ENCODE results near the gene UBXN6. TPM values are rescaled to one million over a fixed set of nuclear protein-coding genes. Genes with fewer than 3 reads are reported as not detected.

Gene UBXN6
- total RNA-seq, 1 donor from 2014 or later, result 169 TPM

DNA sequence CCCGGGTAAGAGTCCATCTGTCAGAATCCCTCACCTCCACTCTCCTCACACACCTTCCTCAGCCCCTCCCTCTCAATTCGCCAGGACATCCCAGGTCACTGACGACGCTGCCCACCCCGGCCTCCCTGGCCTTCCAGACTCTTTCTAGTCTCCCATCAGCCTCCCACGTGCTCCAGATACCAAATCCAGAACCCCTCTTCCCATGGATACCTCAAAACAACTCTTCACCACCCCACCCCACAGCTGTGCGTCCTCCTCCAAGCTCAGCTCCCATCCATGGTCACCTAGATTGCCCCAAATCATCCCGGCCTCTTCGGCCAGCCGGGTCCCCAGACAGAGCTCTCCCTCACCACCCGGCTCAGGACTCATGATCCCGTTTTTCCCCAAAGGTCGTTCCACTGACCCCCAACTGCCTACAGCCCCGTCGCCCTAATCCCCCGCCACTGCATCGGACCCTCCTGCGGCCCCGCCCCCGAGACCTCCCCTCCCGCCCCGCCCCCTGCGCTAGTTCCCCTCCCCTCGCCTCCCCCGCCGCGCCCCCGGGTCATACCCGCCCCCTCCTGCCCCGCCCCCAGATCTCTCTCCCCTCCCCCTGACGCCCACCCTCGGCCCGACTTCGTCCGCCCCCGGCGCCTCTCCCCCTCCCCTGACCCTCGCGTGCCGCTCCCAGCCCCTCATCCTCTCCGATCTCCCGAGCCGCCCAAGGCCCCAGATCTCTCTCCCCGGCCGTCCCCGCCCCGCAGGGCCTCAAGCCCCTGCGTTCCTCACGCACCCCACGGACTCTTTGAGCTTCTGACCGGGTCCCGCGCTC lies 546 bp downstream of the UBXN6 start:
- DNase-seq (ENCODE audit: low spot score), result peak; percentile 87

DNA sequence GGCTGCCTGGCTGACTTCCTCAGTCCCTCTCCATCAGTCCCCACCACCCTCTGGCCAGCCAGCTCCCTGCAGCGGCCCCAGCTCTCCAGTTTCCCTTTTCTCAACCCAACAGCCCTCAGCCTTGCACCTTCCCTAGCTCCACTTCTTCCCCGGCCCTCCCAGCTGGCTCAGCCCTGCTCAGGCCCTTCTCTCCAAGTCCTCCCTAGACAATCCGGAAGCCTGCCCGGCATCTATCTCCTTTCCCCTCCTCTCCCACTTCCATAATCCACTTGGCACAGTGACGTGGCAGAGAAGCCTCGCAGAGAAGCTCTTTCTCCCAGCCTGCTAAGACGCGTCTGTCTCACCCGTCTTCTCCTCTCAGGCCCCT lies 1.1 kb downstream of the UBXN6 start:
- peak; percentile 95 for DNase-seq (ENCODE audit: low spot score)

DNA sequence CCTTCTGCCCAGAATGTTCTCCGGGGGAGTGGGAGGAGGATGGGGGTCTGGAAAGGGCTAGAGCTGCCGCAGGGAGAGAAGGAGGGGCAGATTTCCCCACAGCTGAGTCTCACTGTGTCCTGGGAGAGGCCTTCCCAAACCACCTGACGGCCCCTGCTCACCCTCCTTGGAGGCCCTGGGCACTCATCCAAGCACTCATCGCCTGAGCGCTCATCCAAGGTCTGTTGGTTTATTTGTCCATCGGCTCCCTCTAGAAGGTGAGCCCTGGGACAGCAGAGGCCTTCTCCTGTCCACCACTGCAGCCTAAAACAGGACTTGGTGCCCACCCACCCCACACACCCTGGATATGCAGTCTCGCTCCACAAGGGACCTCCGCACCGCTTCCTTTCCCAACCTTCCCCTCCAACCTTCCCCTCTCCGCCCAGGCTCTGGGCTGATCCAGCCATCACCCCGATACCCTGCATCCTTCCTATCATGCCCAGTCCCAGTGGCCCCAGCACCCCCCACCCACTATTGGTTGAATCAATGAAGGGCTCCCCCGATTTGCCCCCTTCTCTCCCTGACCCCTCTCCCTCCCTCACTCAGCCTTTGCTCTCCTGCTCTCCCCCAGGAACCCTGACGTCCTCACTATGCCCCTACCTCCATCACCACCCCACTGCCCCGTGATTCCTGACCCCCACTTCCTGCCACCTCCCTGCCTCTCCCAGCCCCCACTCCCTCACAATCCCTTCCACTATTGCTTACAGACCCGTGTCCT lies 1.7 kb downstream of the UBXN6 start:
- peak; percentile 86 for DNase-seq (ENCODE audit: low spot score)

DNA sequence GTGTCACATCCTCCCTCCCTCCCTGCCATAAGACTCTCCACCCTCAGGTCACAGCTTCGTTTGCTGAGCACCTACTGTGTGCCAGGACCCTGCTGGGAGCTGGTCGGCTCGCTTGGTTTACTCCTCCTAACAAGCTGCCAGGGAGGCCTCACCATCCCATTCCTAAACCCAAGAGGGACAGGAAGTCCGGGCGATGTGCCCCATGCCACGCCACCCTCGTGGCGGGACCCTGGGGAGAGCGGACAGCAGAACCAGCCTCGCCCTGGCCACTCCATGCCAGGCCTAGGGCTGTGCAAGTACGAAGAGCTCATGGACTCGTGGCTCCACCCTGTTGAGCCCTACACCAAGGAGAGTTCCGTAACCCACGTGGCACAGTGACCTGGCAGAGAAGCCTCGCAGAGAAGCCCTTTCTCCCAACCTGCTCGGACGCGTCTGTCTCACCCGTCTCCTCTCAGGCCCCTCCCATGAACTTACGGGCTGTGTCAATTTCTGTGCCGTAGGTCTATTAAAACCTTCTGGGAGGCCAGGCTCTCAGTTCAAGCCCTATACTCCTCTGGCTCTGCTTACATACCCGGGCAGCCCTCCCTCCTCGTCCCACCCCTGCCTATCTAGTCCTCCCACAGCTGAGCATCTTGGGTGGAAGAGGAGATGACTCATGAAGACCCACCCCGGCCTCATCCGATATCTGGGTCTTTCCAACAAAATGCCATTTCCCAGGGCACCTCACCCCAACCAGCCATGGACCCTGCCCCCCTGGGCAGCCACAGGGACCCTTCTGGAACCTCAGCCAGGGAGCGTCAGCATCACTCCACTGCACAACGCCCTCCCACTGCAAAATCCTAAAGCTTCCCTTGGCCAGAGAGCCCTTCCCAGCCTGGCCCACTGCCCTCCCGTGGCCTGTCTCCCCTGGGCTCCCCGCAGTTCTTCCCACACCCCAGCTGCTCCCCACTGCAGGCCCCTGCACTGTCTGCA lies 2.6 kb downstream of the UBXN6 start:
- peak; percentile 94 for DNase-seq (ENCODE audit: low spot score)

- DNase-seq (ENCODE audit: low spot score), result no peak
These were observed 4.1 kb downstream of the UBXN6 start for GRCh38 chr19:4453232-4454179.

DNA sequence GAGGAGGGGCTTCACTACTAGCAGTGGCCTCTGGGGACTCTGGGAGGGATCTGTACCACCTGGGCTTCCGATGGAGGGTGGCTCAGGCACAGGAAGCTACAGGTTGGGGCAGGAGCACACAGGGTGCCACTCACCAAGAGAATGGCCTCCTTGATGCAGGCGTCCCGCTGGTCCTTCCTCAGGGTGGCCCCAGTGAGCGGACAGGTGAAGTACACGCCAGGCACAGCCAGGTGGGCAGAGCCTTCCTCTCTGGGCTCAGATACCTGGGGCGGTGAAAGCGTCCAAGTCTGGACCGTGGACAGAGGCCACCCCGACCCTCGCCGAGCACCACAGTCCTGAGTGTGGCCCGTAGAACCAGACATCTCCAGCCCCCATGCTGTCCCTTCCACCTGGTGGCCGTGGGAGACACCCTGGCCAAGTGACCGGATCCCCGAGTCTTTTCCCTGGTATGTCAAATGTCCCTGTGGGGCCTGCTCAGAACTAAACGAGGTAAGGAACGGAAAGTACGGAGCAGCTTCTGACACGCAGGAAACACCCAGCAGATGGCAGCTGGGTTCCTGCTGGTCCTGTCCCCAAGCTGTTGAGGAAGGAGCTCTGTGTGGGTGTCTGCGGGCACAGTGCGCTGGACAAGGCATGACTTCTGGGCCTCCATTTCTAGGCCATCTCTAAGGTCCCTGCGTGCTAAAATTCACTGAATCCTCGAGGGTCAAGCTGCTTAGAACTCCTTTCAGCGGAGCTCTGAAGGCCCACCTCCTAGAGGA lies 5.2 kb downstream of the UBXN6 start:
- DNase-seq (ENCODE audit: low spot score), result no peak

DNA sequence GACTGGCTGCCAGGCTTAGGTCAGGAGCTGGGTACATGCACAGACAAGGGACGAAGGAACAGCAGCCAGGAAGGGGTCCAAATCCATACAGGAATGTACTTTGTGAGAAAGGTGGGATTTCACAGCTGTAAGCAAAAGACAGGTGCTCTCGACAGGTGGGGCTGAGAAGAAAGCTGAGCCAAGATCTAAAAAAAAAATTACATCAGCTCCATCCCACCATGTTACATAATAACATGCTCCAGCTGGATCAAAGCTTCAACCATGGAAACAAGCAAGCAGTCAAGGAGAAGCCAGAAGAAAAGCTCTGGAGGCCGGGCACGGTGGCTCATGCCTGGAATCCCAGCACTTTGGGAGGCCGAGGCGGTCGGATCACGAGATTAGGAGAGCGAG lies 8.0 kb downstream of the UBXN6 start:
- no peak for DNase-seq (ENCODE audit: low spot score)

- DNase-seq (ENCODE audit: low spot score), result no peak
These were observed 8.5 kb downstream of the UBXN6 start for GRCh38 chr19:4449022-4449638.

GRCh38 chr19:4448147-4448985 lies 9.2 kb downstream of the UBXN6 start:
- DNase-seq (ENCODE audit: low spot score), result no peak

DNA sequence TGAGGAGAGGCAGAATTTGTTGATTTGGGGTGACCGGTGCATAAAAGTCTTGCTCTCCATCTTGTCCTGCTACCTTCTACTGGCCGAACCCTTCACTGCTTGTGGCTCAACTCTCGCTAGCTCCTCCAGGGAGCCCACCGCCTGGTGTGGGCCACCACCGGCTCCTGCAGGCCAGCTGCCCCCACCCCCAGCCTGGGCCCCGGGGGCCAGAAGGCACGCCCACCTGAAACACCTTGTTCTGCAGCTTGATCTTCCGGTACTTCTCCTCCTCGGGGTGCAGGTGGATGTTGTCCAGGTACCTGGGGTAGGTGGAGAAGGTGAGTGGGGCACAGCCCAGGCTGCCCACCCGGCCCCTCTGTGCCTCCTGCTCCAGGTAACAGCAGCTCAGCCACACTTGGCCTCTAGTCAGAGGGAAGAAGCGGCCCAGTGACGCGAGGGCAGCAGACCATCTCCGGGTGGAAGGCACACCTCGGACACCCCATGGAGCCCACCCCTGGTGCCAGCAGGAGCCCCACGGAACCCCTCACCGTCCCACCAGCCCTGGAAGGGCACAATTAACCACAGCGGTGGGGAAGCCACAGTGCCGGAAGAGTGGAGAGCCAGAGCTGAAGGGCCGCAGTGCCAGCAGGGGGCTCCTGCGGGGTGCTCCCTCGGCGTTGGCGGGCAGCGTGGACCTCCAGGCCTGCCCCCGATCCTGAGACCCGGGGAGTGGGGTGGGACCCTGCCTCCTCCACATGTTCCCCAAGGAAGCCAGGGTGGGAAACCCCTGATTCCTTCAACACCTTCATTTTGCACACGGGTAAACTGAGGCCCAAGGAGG lies 10.1 kb downstream of the UBXN6 start:
- no peak for DNase-seq (ENCODE audit: low spot score)

- DNase-seq (ENCODE audit: low spot score), result no peak
These were observed 10.8 kb downstream of the UBXN6 start for GRCh38 chr19:4446704-4447200.

- no peak for DNase-seq (ENCODE audit: low spot score)
These were observed 11.5 kb downstream of the UBXN6 start for GRCh38 chr19:4445963-4446703.

DNA sequence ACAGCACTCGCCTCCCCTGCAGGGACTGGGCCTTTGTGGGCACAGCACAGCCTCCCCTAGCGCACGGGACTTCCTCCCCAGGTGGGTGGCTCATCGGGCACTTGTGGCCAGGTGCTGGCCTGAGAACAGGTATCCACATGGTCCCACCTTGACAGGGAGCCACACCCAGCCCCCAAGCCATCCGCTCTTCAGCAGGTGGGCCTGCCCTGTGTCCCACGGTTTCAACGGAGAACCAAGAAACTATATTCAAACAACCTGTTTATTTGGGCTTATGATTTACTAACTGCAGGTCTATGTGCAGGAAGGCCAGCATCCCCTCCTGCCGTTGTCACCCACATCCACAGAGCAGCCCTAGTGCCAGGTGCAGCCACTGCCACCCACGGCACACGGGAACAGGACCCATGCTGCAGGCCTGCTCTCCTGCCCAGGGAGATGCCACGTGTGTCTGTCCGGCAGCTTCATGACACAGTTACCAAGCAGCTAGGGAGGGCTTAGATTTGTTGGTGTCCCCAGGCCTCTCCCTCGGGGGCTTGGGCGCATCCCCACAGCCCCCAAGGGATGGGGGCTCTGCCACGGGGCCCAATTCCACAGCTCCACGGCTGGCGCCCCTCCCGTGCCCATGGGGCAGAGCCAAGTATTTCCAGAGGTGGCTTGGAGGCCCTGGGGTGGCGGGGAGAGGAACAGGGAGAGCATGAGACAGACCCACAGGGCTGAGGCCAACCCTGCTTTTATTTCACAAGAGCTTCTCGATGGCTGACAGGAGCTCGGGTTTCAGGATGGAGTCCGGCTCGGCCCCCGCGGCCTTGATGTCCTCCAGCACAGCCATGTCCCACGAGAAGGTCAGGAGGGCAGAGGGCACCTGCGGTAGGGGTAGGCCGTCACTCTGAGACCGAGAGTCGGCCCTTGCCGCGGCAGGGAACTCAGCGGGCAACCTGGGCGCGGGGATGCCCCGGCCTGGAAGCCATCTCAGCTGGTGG lies 12.5 kb downstream of the UBXN6 start:
- no peak for DNase-seq (ENCODE audit: low spot score)

DNA sequence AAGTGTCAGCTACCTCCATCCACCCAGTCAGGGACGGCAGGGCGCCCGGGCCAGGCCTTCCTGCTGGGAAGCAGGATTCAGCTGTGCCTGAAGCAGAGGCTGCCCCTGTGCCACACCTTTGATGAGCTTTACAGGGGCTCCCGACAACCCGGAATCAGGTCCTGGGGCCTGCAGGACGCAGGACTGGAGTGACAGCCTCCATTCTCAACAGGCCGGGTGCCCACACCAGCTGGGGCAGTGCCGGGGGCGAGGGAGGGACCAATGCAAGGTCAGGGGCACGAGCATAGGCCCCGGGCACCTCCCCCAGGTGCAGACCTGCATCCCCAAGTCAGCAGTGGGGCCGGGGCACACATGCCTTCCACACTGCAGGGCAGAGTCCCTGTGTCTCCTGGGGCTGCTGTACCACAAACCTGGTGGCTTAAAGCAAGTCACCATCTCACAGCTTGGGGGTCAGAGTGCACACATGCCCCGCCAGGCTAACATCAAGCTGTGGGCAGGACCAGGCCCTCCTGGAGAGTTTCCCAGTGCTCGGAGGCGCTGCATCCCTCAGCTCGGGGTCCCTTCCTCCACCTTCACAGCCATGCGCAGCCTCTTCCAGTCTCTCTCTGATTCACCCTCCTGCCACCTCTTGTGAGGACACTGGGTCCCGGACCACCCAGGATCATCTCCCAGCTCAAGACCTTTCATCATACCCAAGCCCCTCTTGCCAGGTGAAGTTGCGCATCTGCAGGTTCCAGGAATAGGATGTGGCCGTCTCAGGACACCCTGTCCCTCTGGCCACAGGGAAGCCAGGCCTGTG lies 13.4 kb downstream of the UBXN6 start:
- DNase-seq (ENCODE audit: low spot score), result no peak

- no peak for DNase-seq (ENCODE audit: low spot score)
These were observed 14.4 kb downstream of the UBXN6 start for GRCh38 chr19:4443188-4443587.

Data from umbilical cord (tissue), 2 donors.